Ovary (tissue), 3 donors: ENCODE data around the gene GPC1.

ENCODE experiments used
- CTCF ChIP-seq, 3 donors: fragments of 450-650 bp in 2 of 3; fragments of 200-600 bp in 1 of 3; IDR thresholded peaks; one replicate each; pipeline versions ENCODE4 v1.5.1 to v1.8.0; 2016 to 2022; ENCODE audit warnings: antibody characterized with exemption in 3 of 3, mild to moderate bottlenecking in 1 of 3
- EP300 ChIP-seq: sonication (generic); formaldehyde crosslinking; IDR thresholded peaks from one replicate; pipeline ENCODE4 v1.6.1; 2017; ENCODE audit warnings: antibody characterized with exemption
- donor health status: DM: no; HTN: no; CAD: no.

- TF ChIP-seq CTCF (IDR thresholded peaks at IDR 0.05) (no peak), EP300 (no peak)
Measured at GRCh38 chr2:240507060-240507777, 71.8 kb downstream of the GPC1 start.
